Measurements from ENCODE around the gene CRCP.
"Not testable (repeated sequence)": the region's sequence is repeated elsewhere in the genome, so short reads cannot be mapped to it uniquely, and the experiment has no call there.

The CRCP gene

DNA sequence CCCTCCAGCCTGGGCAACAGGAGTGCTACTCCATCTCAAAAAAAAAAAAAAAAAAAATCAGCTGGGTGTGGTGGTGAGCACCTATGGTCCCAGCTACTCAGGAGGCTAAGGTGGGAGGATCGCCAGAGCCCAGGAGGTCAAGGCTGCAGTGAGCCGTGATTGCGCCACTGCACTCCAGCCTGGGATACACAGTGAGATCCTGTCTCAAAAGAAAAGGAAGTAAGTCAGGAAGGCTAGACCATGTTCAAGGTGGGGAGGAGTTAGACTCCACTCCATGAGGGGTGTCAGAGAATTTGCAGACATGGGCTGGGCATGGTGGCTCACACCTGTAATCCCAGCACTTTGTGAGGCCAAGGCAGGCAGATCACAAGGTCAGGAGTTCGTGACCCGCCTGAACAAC is 6.2 kb upstream of the CRCP start:
- DNase-seq: not testable (repeated sequence)

DNA sequence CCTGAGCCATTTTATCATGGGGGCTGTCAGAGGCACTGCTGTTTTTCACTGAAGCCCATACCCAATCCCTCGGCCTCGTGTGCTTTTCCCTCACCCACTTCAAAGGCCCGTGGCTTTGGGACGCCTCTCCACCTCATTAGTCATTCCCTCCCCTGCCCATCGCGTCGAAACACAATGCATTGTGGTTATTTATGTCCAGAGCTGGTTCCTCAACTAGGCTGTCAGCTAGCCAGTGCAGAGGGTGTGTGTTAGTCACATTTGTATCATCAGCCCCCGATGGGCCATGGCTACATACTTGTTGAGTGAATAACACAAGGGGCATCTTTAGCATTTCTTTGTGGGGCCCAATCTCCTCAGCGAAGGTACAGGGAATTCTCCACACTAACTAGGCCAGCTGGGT is 3.8 kb upstream of the CRCP start:
- no peak for DNase-seq

DNA sequence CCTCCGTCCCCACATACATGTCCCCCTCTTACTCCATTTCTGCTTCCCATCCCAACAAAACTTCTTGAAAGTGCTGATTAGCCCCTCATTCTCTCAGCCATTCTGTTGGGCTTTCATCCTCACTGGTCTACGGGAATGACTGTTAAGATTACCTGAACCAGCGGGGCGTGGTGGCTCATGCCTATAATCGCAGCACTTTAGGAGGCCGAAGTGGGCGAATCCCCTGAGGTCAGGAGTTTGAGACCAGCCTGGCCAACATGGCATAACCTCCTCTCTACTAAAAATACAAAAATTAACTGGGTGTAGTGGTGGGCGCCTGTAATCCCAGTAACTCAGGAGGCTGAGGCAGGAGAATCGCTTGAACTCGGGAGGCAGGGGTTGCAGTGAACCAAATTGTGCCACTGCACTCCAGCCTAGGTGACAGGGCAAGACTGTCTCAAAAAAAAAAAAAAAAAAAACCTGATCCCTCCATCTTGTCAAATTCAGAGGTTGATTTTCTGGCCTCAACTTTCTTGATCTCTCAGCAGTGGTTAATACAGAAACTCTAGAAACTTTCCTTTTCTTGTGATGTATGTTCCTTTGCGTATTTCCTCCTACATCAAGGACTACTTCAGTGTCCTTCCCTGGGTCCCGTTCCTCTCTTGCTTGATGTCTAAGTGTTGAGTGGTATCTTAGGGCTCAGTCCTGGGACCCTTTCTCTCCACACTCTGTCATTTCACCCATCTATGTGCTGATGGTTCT is 2.2 kb downstream of the CRCP start:
- not testable (repeated sequence) for DNase-seq

DNA sequence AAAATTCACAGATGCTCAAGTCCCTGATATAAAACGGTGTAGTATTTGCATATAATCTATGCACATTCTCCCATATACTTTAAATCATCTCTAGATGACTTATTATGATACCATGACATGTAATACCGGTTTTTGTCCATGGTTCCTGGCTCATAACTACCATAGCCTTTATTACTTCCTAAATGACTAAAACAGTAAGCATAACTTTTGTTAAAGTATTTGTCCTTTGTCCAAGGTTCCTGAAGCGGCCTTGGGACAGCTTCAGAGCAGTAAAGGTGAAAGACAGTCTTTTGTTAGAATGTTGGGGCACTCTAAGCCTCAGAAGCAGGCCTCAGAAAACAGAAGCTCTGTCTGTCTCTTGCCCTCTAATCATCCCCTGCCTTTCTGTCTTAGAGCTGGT is 4.0 kb downstream of the CRCP start:
- no peak for DNase-seq

DNA sequence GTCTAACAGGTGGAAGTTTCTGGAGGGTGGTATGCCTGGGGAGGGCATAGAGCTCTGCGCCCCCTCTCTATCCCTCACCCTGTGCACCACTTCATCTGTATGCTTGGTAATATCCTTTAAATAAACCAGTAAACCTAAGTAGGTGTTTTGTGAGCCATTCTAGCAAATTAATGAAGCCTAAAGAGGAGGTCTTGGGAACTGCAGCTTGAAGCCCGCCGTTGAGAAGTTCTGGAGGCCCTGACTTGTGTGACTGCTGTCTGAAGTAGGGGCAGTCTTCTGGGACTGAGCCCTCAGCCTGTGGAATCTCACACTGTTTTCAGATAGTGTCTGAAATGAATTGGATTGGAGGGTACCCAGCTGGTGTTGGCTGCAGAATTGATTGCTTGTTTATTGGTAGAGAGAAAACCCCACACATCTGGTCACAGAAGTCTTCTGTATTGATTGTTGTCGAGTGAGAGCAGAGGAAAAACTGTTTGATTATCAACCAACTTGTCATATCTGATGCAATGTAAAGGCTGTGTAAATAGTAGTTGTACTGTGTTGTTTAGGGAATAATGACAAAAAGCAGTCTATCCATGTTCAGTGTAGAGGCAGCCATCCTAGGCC is 4.7 kb downstream of the CRCP start:
- no peak for DNase-seq

DNA sequence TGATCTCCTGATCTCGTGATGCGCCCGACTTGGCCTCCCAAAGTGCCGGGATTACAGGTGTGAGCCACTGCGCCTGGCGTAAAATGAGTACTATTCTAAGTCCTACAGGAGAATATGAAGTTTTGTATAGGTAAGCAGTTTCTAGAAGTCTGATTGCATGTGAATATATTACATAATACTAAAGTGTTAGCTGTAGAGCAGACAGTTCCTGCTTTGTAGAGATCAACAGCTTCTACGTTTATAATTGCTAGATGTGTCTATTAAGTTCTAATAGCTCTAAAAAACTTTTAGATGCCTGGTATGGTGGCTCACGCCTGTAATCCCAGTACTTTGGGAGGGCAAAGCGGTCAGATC is 8.5 kb downstream of the CRCP start:
- no peak for DNase-seq

DNA sequence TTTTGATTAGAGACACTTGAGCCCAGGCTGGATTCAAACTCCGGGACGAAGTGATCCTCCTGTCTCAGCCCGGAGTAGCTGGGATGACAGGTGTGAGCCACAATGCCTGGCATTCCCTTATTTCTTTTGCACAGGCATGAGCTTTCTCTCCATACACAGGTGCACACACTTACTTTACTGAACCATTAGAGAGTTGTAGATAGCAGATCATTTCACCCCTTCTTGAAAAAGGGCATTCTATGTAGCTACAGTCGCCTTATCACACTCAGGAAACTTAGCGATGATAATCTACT is 9.9 kb downstream of the CRCP start:
- not testable (repeated sequence) for DNase-seq

DNA sequence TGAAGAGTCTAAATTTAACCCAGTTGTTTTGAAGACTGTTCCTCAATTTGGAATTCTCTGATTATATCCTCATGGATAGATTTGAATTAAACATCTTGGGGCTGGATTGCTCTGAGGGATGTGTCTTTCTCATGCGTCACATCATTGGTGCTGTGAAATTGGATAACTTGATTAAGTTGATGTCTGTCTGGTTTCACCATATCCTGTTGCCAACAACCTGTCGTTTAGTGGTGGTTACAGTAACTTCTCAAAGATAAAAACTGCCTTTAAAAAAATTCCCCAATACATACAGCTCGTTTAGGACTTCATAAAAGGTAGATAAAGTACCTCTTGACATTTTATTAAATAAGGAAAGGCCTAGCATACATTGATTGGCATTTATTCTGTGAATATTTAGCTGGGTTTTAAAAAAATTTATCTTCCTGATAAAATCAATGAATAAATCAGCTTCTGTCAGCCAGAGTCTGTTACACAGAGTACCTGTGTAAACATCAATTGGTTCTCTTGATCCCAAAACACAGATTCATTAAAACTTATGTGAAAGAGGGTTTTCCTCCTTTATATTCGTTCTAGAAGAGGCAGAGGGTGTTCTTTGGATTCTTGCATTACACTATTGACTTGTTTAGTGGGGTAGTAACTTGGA is 10.5 kb downstream of the CRCP start:
- no peak for DNase-seq

DNA sequence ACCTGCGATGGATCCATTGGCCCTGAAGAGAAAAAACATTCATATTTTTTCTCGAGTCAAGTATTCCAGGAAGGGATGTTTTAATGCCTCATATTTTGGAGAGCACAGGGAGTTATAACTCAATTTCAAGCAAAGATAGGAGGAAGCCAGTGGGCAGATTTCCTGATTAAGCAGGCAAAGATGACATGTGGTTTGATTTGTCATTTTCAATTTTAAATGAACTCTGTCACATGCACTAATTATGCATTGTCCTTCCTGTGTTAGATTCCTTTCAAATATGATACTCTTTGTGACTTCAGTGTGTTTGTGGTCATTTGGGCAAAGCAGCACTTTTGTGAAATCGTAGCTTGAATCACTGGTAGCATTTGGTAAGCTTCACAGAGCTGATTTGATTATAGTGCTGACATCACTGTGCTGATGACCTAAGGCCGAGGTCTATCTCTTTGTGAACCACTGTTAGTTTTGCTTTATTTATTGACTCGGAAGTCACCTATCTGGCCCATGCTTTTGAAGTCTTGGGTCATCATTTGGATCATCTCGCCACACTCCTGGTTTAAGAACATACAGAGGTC is 11.2 kb downstream of the CRCP start:
- DNase-seq: not testable (repeated sequence)

DNA sequence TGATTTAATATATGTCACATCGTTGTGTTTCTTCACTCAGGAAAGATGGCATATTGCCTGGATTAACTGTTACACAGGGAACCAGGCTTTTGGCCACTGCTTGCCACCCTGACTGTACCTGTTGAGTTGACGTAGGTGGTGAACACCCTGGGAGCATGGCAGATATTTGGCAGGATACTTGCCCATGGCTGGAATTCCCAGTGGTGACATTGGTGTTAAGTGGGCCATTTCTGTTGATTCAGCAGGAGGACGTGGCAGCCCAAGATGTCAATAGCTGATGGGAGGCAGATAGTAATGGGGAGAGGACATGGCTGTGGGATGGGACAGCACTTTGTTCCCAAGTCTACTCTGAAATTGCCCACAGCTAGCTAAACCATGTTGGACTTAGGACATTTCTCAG is 12.5 kb downstream of the CRCP start:
- DNase-seq: not testable (repeated sequence)

DNA sequence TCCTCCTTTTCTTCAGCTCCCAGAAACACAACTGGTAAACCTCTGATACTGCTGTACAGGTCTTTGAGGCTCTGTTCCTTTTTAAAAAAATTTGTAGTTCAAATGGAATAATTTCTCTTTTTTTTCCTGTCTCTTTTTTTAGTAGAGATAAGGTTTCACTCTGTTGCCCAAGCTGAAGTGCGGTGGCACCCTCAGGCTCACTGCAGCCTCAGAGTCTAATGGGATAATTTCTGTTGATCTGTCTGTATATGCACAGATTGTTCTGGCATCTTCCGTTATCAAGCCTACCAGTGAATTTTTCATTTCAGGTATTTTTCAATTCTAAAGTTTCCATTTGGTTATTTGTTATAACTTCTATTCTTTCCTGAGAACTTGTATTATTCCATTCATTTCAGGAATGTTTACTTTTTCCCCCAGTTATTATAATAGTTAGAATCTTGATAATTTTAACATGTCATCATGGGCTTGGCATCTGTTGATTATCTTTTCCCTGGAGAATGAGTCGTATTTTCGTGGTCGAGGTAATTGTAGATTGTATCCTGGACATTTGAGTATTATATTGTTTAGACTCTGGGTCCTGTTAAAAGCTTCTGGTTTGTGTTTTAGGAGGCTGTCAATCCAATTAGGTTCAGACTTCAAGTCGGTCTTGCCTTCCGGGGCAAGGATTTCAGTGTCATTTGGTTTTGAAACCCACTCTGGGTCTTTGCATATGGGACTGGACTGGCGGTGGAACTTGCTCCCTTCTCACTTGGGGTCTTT is 24.5 kb downstream of the CRCP start:
- DNase-seq: no peak

DNA sequence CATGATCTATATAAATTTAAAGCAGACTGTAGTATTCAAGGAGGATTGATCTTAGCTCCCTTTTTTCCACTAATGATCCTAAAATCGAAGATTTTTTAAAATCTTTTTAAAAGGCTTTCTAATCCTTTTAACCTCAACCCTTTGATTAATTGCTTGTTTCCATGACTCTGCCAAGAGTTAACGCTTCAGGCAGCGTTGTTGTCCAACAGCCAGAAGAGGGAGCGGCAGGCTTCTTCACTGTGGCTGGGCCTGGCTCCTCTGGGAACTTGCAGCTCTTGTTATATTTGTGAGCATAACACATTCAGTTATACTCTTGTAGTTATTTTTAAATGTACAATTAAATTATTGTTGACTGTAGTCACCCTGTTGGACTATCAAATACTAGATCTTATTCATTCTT is 26.3 kb downstream of the CRCP start:
- no peak for DNase-seq

DNA sequence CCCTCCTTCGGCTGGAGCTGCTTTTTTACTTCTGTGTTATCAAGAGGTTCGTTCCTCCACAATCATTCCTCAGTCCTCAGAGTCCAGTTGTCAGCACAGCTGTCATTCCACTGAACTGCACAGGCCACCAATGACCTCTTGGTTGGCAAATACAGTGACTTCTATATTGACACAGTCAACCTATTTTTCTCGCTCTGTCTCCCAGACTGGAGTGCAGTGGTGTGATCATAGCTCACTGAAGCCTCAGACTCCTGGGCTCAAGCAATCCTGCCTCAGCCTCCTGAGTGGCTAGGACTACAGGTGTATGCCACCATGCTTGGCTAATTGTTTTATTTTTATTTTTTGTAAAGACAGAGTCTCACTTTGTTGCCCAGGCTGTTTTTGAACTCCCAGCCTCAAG is 27.7 kb downstream of the CRCP start:
- no peak for DNase-seq

DNA sequence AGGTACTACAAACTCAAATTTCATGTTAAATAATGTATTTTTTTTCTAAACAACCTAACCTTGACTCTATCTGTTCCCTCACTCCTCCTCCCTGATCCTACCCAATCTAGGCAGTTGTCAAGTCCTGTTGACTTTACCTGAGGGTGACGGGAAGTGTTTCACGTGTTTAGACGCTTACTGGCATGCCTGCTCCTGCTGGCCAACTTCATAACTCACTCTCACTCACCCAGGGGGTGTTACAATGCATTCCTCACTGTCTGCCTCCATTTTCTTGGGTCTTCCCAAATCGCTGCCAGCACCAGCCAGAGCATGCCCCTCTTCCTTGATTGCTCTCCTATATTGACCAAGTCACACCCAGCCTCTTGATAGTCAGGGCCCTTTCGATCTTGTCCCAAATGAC is 28.3 kb downstream of the CRCP start:
- DNase-seq: no peak

DNA sequence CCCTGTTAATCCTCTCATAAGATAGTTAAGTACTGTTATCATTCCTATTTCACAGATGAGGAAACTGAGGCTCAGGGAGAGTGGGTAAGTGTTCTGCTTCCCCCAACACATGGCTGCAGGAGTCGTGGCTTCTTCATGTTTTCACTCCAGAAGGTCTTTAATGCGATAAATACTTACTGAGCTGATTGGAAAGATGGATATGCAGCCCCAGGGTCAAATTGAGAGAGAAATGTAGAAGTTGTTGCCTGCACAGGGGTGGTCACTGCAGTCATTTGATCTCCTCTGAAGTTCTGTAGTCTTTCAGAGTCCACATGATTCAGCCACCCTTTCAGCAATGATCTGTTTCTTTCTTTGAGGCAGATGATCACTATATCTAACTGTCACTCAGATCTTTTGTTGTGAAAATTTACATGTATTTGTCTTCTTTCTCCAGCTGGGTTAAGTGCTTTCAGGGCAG is 29.3 kb downstream of the CRCP start:
- DNase-seq: no peak

DNA sequence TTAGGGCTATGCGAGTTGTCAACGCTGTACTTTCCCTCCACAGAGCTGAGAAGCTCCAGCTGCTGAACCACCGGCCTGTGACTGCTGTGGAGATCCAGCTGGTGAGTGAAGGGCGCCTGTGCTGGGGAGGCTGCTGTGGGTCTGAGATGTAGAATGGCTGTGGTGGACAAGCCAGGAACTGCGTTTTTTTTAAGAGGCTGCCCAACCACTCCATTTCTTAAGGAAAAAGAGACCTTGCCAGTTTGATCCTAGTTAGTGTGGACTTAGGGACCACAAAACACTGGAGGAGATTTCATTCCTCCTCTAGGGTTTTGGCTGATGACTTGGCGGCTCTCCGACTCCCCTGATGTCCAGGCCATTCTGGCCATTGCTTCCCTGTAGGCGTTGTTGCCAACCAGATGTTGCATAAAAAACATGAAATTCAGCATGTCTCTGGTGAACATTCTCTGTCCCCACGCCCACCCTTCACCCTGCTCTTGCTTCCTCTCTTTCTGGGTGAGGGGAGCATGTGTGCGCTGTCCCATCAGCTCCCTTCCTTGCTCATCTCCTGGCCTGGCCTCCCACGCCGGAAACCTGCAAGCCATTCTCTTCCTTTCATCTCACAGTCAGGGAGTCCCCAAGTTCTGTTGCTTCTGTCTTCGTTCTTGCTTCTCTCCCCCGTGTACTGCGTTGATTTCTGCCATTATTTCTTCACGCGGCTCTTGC is 30.9 kb downstream of the CRCP start:
- DNase-seq: no peak

DNA sequence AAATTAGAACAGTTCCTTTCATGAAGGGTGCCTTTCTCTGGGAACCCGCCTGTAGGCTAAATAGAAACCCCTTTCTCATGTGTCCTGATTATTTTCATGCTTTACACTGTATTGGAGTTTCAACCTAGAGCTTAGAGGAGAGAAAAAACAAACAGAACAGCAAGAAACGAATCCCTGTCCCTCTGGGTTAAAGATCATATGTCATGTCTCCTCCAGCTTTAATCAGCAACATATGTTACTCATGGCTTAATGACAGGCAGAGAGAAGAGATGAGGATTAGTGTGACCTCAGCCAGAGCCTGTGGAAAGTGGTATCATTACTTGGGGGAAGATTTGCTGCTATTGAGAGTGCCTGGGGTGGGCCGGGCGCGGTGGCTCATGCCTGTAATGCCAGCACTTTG is 32.1 kb downstream of the CRCP start:
- DNase-seq: no peak

DNA sequence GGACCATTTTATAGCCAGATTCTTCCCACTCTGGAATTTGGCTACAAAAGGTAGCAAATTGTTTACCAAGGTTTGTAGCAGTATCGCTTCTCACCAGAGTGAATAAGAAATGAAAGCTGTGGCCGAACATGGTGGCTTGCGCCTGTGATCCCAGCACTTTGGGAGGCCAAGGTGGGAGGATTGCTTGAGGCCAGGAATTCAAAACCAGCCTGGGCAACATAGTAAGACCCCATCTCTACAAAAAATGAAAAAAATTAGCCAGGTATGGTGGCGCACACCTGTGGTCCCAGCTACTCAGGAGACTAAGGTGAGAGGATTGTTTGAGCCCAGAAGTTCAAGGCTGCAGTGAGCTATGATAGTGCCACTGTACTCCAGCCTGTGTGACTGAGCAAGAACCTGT is 33.0 kb downstream of the CRCP start:
- DNase-seq: not testable (repeated sequence)

DNA sequence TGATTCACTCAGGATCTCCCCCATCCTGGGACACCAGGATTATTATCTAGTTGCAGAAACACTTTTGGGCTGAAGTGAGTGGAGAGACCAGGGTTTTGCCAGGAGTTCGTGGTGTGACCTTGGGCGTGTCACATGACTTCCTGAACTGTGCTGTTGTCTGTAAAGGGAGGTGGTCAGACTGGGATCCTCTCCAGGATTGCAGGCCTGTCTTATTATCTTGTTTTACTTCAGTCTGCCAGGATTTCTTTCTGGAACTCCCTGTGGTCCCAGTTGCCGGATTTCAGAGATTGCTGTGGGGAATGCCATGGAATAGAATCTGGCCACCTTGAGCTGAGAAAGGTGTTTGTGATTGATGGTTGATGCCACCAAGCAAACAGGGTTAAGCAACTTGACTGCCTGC is 35.8 kb downstream of the CRCP start:
- no peak for DNase-seq

DNA sequence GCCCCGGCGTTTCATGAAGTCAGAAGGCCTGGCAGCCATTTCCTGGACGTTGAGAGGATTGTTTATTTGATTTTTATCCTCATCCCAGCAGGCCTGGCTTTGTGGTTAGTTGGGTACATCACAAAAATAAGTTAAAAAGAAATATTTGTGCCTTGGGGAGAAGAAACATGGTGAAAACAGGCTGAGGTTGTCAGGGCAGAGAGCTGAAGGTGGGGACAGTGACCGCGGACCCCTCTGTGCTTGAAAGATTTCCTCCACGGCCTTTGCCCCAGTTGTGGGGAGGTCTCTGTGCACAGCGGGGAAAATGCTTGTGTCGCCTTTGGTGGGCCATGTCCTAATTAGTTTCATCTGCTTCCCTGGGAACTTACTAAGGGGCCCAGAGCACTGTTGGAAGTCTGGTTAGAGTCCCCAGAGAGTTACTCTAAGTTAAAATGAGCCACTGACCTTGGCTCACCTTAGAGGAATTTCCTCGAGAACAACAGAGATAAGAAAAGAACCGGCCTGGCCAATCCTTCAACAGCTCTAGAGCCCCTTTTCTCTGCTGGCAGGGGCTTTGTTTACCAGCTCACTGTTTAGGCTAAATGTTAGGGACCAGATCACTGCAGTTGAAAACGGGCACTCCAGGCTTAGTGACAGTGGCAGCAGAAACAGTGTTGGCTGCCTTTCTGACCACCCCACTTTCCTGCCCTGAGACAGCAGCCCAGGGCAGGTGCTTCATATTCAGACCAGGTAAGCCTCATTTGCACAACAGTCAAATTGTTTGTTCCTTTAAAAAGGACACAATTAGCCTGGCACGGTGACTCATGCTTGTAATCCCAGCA is 37.9 kb downstream of the CRCP start:
- DNase-seq: no peak

DNA sequence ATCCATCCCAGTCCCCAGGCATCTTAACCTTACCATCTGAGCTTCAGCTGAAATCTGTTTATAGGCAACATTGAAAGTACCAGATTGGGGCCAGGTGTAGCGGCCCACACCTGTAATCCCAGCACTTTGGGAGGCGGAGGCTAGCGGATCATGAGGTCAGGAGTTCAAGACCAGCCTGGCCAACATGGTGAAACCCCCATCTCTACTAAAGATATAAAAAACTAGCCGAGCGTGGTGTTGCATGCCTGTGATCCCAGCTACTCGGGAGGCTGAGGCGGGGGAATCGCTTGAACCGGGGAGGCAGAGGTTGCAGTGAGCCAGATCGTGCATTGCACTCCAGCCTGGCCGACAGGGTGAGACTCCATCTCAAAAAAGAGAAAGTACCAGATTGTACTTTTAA is 39.0 kb downstream of the CRCP start:
- DNase-seq: no peak

DNA sequence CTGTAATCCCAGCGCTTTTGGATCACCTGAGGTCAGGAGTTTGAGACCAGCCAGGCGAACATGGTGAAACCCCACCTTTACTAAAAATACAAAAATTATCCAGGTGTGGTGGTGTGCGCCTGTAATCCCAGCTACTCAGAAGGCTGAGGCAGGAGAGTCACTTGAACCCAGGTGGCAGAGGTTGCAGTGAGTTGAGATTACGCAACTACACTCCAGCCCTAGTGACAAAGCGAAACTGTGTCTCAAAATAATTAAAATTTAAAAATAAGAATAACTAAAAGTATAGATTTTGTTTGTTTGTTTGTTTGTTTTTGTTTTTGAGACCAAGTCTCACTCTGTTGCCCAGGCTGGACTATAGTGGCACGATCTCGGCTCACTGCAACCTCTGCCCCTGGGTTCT is 41.4 kb downstream of the CRCP start:
- not testable (repeated sequence) for DNase-seq
